NCI-H1694 (cell line): ENCODE measurements around the gene RPP14.
A peak's percentile ranks its signal among the peaks of the same experiment; 100 is the strongest.
"Not testable (repeated sequence)": the region's sequence is repeated elsewhere in the genome, so short reads cannot be mapped to it uniquely, and the experiment has no call there.

Experiments used
- DNase-seq: peaks from one replicate; lab custom pipeline; 2025; lab: John Stamatoyannopoulos, UW

RPP14 gene

DNA sequence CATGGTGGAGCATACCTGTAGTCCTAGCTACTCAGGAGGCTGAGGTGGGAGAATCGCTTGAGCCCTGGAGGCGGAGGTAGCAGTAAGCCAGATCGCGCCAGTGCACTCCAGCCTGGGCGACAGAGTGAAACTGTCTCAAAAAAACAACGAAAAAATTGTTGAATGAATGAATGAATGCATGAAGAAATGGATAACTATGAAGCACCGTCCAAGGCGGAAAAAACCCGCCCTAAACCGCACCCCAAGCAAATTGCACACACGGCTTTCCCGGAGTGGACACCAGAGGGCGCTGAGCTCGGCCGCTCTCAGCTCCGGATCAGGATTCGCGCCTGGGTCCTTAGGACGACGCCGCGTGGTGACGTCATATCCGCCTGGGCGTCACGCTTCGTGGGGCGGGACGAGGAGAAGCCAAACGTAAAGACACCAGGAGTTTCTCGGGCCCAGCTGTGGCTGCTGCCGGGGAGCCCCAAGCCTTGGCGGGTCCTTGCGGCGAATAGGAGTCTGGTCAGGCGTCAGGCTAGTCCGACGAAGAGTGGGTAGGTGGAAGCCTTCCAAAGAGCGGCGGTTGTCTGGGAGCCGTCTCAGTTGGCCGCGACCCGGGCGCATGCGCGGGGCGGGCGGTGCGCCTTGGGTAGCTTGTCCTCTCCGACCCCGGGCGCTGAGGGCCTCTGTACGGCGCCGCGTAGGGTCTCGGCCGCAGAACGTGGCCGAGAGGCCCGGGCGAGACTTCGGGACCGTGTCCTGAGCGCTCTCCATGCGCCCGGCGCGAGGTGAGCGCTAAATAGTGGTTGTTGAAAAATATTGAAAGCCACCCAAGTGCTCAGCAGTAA, at the start of gene RPP14, which contains the start of gene HTD2:
TSS of gene RPP14 (plus strand) at position 364 of the 830 bp plus-strand sequence. CDS start 4,085 bp downstream, outside the sequence.
TSS of gene HTD2 (plus strand) at position 639 of the 830 bp plus-strand sequence. CDS start 11,094 bp downstream, outside the sequence.
- DNase-seq: peak; percentile 62

DNA sequence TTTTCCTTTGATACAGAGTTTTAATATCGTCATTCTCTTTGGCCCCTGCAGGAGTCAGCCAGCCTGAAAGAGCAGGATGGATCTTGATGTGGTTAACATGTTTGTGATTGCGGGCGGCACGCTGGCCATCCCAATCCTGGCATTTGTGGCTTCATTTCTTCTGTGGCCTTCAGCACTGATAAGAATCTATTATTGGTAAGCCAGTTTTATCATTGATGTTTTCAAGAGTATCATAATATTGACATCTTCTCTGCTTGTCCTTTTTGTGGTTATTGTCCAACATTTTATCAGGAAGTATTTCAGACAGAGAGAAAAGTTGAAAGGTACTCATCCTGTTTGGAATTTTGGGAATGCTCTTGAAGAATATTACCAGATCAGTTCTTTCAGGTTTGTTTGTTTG, 49.5 kb upstream of the RPP14 start:
- no peak for DNase-seq

DNA sequence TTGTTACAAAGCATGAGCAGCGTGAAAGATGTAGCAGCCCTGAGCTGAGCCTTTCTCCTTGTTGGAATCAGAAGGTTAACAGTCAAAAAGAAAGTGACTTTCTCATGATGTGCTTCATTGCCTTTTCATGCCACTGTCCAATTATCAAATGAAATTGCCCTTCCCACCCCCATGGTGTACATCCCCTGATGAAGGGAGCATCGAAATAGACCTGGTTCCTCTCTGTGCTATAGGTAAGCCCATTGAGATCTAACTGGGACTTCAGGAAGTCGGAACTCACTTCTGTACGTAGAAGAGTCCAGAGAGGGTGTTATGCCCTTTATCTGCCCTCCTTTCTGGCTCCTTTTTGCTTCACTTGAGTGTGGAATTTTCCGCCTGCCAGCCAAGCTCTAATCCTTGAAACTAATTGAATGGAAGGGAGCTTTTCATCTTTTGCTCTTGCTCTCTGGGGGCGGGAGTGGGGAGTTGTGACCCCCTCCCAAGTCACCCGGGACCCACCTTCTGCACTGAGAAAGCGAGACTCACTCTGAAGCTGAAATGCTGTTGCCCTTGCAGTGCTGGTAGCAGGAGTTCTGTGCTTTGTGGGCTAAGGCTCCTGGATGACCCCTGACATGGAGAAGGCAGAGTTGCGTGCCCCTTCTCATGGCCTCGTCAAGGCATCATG, 47.5 kb upstream of the RPP14 start:
- no peak for DNase-seq

GRCh38 chr3:58260261-58260731, 45.7 kb upstream of the RPP14 start:
- no peak for DNase-seq

- DNase-seq: no peak
Observed at GRCh38 chr3:58260733-58261132, 45.3 kb upstream of the RPP14 start.

- no peak for DNase-seq
Observed at GRCh38 chr3:58261954-58262666, 43.9 kb upstream of the RPP14 start.

DNA sequence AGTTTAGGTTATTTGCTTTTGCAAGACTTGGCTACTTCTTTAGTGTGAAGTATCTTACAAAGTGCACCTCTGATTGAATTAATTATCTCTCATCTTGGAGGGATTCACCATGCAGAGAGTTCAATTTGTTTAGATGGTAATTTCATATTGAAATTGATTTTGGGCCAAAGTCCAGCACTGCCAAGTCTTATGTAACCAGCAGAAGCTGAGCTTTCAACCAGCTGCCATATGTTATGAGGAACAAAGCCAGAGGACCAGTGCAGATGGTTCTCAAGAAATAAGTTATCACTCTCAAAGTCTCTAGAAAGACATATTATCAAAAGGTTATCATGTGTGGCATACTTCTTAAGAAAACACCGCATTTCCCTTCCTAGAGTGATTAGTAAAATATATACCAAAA, 39.5 kb upstream of the RPP14 start:
- DNase-seq: no peak

DNA sequence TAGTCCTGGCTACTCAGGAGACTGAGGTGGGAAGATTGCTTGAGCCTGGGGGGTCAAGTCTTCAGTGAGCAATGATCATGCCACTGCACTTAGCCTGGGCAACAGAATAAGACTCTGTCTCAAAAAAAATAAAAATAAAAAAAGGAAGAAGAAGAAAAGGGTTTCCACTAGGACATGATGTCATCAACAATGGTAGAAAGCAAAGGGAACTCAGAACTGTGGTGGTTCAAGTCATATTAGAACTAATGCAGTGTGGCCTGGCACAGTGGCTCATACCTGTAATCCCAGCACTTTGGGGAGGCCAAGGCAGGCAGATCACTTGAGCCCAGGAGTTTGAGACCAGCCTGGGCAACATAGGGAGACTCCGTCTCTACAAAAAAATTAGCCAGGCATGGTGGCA, 38.5 kb upstream of the RPP14 start:
- not testable (repeated sequence) for DNase-seq

DNA sequence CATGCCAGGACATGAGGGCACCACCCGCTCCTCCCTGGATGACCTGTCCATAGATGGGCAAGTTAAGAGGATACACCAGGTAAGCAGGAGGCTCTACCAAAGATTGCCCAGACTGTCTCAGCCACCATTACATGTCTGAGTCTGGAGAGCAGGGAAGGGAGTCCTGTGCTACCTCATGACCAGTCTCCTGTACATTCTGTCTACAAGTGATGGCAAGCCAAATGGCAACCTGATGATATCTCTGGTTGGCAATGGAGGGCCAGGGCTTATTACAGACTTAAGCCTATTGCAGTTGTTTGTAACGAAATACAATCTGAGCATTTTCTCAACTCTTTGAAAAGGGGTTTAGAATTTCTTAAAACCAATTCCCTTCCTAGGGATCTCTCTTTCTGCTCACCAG, 36.7 kb upstream of the RPP14 start:
- no peak for DNase-seq

GRCh38 chr3:58270485-58270884, 35.6 kb upstream of the RPP14 start:
- no peak for DNase-seq

DNA sequence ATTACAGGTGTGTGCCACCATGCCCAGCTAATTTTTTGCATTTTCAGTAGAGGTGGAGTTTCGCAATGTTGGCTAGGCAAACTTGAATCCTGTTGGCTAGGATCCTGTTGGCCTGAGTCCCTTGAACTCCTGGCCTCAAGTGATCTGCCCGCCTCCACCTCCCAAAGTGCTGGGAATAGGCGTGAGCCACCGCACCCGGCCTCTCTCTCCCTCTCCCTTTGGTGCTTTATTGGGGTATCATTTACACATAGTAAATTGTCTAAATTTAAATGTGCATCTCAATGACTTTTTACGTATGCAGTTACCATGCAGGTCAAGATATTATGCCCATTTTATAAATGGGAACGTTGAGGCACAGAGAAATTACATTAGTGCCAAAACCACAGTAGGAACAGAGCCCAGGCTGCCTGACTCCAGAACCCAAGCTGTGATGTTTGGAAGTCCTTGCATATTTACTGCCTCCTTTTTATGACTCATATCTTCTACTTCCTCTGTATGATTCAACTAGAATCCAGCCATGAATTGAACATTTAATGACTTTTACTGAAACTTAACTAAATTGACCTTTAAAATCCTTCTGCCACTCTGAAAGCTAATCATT, 34.0 kb upstream of the RPP14 start:
- DNase-seq: no peak

DNA sequence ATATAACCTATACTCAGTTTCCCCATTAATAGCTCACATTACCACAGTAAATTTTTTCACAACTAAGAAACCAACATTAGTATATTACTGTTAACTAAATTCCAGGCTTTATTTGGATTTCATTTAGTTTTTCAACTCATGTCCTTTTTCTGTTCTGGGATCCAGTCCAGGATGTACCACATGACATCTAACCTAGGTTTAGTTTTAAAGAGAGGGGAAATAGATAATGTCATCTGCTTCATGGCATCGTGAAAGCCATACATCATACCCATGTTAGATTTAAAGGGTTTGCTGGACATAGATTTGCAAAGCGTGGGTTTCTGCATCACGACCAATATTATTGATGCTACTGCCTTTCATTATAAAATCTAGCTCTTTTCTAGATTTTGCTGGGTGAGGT, 33.2 kb upstream of the RPP14 start:
- DNase-seq: no peak

DNA sequence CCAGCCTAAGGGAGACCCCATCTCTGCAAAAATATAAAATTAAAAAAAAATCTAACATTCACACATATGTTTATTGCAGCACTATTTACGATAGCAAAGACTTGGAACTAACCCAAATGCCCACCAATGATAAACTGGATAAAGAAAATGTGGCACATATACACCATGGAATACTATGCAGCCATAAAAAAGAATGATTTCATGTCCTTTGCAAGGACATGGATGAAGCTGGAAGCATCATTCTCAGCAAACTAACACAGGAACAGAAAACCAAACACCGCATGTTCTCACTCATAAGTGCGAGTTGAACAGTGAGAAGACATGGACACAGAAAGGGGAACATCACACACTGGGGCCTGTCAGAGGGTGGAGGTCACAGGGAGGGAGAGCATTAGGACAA, 32.7 kb upstream of the RPP14 start:
- DNase-seq: not testable (repeated sequence)

- no peak for DNase-seq
Observed at GRCh38 chr3:58274027-58274614, 31.9 kb upstream of the RPP14 start.

GRCh38 chr3:58281069-58281468, 25.0 kb upstream of the RPP14 start:
- DNase-seq: no peak

GRCh38 chr3:58285334-58285733, 20.7 kb upstream of the RPP14 start:
- no peak for DNase-seq

DNA sequence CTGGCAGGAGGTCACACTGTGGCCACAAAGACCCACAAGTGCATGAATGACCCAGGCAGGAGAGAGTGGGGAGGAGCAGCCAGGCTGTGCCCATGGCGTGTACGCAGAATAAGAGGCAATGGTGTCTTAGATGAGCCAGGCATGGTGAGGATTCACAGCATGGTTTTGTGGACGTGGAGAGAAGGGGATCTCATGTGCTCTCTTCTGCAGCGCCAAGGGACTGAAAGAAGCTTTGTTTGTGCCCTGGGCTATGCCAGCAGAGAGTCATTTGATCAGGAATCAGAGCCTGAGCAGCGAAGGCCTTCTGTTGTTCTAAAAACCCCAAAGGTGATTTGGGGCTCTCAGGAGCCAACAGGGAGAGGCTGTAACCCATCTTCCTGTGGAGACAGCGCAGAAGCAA, 18.7 kb upstream of the RPP14 start:
- no peak for DNase-seq

DNA sequence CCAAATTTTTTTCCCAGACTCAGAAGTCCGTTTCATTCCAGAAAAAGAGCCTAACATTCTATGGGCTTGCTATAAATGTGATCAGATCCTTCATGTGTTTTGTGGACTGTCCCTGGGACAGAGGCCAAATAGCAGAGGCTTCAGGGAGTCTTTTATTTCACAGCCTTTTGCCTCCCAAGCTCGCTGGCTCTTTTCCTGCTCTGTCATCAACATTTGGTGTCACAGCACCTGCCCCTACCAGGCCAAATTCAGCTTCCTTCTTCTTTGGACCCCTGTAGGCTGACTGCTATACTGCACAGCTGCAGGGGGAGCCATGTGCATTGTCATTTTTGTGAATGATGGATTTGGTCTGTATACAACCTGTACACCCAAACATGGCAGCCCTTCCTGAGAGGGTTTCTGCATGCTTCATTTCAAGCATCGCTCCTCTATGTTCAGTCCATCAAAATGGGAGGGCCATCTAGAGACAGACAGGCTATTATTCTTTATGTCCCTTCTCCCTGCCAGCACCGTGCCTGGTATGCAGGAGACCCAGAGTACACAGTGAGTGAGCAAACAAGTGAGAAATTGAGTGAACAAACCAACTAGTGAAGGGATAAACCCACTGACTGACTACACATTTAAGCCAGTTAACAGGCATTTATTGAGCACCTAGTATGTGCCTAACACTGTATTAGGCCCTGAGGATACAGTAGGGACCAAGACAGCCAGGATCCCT, 17.9 kb upstream of the RPP14 start:
- no peak for DNase-seq

- not testable (repeated sequence) for DNase-seq
Observed at GRCh38 chr3:58288964-58289613, 17.0 kb upstream of the RPP14 start.

GRCh38 chr3:58290446-58290845, 15.6 kb upstream of the RPP14 start:
- DNase-seq: not testable (repeated sequence)
